Astrocyte of the spinal cord (primary cell): Measurements from ENCODE around the gene GSTP1.
"Not testable (repeated sequence)": the region's sequence is repeated elsewhere in the genome, so short reads cannot be mapped to it uniquely, and the experiment has no call there.

Experiments used
- DNase-seq: peaks from one replicate; pipeline ENCODE4 v3.0.0; 2011; ENCODE audit warnings: low read depth, low spot score
- H3K4me3 ChIP-seq: 2 replicates; pipeline ENCODE4 v1.5.1; 2011; ENCODE audit warnings: low read depth, mild to moderate bottlenecking, low read length, moderate library complexity
- in situ Hi-C: cut with HindIII; loops from 2 replicates; pipeline ENCODE4 v1.10.0; 2017; ENCODE audit warnings: low sequenced_read_pairs
- TF ChIP-seq, protein P1 (sequence below): IDR thresholded peaks from 2 replicates; pipeline ENCODE4 v1.5.1; 2012; ENCODE audit warnings: low read depth, mild to moderate bottlenecking, low read length, inconsistent platforms

The GSTP1 gene

DNA sequence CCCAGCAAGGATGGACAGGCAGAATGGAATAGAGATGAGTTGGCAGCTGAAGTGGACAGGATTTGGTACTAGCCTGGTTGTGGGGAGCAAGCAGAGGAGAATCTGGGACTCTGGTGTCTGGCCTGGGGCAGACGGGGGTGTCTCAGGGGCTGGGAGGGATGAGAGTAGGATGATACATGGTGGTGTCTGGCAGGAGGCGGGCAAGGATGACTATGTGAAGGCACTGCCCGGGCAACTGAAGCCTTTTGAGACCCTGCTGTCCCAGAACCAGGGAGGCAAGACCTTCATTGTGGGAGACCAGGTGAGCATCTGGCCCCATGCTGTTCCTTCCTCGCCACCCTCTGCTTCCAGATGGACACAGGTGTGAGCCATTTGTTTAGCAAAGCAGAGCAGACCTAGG is 2.3 kb downstream of the GSTP1 start:
- no peak for DNase-seq
- TF ChIP-seq, protein P1, sequence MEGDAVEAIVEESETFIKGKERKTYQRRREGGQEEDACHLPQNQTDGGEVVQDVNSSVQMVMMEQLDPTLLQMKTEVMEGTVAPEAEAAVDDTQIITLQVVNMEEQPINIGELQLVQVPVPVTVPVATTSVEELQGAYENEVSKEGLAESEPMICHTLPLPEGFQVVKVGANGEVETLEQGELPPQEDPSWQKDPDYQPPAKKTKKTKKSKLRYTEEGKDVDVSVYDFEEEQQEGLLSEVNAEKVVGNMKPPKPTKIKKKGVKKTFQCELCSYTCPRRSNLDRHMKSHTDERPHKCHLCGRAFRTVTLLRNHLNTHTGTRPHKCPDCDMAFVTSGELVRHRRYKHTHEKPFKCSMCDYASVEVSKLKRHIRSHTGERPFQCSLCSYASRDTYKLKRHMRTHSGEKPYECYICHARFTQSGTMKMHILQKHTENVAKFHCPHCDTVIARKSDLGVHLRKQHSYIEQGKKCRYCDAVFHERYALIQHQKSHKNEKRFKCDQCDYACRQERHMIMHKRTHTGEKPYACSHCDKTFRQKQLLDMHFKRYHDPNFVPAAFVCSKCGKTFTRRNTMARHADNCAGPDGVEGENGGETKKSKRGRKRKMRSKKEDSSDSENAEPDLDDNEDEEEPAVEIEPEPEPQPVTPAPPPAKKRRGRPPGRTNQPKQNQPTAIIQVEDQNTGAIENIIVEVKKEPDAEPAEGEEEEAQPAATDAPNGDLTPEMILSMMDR = no peak
- H3K4me3 ChIP-seq = no peak overlapping the region
- in situ Hi-C loops = no loop called here

DNA sequence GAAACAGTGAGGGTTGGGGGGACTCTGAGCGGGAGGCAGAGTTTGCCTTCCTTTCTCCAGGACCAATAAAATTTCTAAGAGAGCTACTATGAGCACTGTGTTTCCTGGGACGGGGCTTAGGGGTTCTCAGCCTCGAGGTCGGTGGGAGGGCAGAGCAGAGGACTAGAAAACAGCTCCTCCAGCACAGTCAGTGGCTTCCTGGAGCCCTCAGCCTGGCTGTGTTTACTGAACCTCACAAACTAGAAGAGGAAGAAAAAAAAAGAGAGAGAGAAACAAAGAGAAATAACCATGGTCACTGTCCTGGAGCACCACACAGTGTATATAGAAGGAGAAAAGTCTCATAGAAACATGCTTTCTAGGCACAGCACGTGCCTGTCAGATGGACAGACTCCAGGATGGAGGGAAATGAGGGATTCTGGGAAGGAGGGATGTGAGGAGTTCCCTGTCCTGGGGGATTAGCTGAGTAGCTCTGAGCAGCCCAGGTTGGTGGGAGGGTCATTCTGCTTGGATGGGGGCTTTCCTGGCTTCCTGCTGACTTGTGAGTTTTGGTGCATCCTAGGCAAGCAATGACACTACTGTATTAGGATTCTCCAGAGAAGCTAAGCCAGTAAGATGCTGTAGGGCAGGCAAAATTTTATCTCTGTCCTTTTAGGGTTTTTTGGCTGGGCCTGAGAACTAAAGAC is 3.1 kb downstream of the GSTP1 start:
- TF ChIP-seq, protein P1 = no peak
- no peak overlapping the region for H3K4me3 ChIP-seq
- in situ Hi-C loops = no loop called here
- DNase-seq = no peak

DNA sequence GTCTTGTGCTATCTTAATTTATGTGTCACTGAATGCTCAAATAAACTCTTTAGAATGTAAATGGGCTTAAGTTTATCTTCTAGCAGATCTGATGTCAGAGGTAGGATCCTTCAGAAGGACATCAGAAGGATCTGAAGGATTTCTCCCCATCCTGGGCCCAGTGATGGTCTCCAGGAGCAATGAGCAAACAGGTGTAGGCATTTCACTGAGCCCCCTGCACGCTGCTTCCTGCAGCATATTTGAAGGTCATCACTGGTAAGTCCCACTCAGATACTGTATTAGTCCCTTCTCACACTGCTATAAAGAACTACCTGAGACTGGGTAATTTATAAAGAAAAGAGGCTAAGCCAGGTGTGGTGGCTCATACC is 4.5 kb downstream of the GSTP1 start:
- in situ Hi-C loops = no loop called here
- no peak for DNase-seq
- no peak overlapping the region for H3K4me3 ChIP-seq
- TF ChIP-seq, protein P1 = no peak

DNA sequence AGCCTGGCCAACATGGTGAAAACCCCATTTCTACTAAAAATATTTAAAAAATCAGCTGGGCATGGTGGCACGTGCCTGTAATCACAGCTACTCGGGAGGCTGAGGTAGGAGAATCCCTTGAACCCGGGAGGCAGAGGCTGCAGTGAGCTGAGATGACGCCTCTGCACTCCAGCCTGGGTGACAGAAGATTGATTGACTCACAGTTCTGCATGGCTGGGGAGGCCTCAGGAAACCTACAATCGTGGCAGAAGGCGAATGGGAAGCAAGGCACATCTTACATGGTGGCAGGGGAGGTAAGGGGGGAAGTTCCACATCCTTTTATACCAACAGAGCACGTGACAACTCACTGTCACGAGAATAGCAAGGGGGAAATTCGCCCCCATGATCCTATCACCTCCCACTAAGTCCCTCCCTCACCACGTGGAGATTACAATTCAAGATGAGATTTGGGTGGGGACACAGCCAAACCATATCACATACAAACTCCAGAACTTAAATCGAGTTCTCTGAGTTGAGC is 5.3 kb downstream of the GSTP1 start:
- DNase-seq, in situ Hi-C loops: not testable (repeated sequence)

DNA sequence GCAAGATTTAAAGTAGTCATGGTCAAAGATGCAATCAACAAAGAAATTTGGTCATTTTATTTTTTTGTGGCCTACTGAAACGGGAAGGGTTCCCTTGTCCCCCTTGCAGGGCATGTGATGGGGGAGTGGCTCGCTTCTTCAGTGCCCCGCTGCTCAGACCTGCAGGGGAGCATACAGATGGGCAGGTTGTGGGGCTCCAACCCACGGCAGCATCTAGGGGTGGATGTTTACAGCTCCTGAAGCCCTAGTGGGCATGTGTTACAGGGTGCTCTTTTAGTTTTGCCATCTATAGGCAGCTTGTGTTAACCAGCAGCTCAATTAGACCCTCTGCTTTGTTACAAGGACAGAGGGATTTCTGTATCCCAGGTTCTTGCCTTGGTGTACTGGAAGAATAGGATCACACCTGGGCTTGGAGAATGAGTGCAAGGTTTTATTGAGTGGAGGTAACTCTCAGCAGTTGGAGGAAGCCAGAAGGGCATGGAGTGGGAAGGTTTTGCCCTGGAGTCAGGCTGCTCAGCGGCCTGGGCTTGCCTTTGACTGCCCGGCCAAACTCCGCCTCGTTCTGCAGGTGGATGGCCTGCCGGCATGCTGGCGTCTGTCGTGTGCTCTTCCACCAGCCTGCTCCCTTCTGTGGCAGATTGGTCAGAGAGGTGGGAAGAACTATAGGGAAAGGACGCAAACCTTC is 9.4 kb downstream of the GSTP1 start:
- DNase-seq = no peak
- TF ChIP-seq, protein P1 = no peak
- in situ Hi-C loops = no loop called here
- H3K4me3 ChIP-seq = no peak overlapping the region

More for the DNA sequence above, 5.3 kb downstream of the GSTP1 start:
- H3K4me3 ChIP-seq = not testable (repeated sequence)

DNA sequence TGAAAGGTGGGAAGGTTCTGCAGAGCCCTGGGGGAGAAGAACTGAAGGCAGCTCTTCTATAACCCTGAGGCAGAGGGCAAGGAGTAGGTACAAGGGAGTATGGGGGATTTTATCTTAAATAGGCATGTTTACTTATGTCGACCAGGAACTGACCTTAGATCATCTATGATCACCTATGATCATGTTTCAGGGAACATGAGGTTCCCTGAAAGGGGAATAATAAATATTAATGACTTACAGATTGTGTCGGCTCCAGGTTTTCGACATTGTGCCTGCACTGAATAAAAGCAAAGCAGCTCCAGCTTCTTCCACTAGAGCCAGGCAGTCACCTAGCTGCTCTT is 9.9 kb downstream of the GSTP1 start:
- DNase-seq = no peak
- in situ Hi-C loops = no loop called here
- TF ChIP-seq, protein P1 = no peak
- H3K4me3 ChIP-seq = no peak overlapping the region

DNA sequence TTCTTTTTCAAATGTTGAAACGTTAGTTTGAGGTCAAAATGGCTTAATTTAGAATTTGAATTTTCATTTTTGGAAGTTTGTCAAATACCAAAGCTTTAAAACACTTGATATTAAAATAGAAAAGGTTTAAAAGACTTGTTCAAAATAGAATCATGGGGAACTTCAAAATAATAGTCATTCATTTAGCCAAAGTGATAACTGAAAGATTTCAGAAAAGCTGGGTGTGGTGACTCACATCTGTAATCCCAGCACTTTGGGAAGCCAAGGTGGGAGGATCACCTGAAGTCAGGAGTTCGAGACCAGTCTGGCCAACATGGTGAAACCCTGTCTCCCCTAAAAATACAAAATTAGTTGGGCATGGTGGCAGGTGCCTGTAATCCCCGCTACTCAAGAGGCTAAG is 10.9 kb downstream of the GSTP1 start:
- DNase-seq = no peak
- no peak overlapping the region for H3K4me3 ChIP-seq
- in situ Hi-C loops = no loop called here
- TF ChIP-seq, protein P1 = no peak
